ENCODE results near the gene TFR2. TPM values are rescaled to one million over a fixed set of nuclear protein-coding genes. Genes with fewer than 3 reads are reported as not detected.
"Not testable (repeated sequence)": the region's sequence is repeated elsewhere in the genome, so short reads cannot be mapped to it uniquely, and the experiment has no call there.

Gene TFR2
- total RNA-seq, 3 donors from 2014 or later: 0.48 TPM; not detected in 2

DNA sequence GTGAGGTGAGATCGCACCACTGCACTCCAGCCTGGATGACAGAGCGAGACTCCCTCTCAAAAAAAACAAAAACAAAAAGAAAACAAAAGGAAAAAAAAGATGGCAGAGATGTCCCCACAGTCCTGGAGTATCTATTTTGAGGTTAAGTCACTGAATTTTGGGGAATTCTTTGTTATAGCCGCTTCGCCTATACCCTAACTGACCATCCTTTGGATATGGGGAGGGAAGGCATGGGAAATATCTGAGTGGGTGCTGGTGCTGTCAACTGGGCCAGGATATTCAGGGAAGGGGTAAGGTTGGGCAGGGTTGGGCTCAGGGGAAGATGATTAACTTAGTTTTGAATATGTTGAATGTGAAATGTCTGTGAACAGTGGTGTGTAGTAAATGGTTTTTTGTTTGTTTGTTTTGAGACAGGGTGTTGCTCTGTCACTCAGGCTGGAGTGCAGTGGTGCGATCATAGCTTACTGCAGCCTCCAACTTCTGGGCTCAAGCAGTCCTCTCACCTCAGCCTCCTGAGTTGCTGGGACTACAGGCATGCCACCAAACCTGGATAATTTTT lies 23.9 kb upstream of the TFR2 start:
- no peaks in the 10 kb centered on the region for H3K36me3 ChIP-seq
- H3K9me3 ChIP-seq: no peaks in the 10 kb centered on the region
- H3K27me3 ChIP-seq: no peaks in the 10 kb centered on the region
- no peaks in the 10 kb centered on the region for H3K4me1 ChIP-seq
- no peak for DNase-seq (ENCODE audit: low spot score in 2 of 2)
- no peak overlapping the region for H3K4me3 ChIP-seq
- TF ChIP-seq POLR2AphosphoS5 (IDR thresholded peaks at IDR 0.05) (no peak), POLR2A (IDR thresholded peaks at IDR 0.05) (no peak)
- TF ChIP-seq, protein P1, sequence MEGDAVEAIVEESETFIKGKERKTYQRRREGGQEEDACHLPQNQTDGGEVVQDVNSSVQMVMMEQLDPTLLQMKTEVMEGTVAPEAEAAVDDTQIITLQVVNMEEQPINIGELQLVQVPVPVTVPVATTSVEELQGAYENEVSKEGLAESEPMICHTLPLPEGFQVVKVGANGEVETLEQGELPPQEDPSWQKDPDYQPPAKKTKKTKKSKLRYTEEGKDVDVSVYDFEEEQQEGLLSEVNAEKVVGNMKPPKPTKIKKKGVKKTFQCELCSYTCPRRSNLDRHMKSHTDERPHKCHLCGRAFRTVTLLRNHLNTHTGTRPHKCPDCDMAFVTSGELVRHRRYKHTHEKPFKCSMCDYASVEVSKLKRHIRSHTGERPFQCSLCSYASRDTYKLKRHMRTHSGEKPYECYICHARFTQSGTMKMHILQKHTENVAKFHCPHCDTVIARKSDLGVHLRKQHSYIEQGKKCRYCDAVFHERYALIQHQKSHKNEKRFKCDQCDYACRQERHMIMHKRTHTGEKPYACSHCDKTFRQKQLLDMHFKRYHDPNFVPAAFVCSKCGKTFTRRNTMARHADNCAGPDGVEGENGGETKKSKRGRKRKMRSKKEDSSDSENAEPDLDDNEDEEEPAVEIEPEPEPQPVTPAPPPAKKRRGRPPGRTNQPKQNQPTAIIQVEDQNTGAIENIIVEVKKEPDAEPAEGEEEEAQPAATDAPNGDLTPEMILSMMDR (IDR thresholded peaks at IDR 0.05): no peak
- H3K27ac ChIP-seq: no peak overlapping the region
- intact Hi-C loops (cut with DNase I; ENCODE audit: low total_unique reads): no loop called here

DNA sequence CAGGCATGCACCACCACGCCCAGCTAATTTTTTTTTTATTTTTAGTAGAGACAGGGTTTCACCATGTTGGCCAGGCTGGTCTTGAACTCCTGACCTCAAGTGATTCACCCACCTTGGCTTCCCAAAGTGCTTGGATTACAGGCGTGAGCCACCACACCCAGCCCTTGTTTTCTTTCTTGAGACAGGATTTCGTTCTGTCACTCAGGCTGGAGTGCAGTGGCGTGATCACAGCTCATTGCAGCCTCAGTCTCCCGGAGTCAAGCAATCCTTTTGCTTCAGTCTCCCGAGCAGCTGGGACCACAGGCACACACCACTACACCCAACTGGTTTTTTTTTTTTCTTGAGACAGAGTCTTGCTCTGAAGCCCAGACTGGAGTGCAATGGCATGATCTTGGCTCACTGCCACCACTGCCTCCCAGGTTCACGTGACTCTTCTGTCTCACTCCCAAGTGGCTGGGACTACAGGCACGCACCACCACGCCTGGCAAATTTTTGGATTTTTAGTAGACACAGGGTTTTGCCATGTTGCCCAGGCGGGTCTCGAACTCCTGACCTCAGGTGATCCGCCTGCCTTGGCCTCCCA lies 20.9 kb upstream of the TFR2 start:
- H3K4me3 ChIP-seq; H3K4me1 ChIP-seq; H3K9me3 ChIP-seq; intact Hi-C loops (cut with DNase I; ENCODE audit: low total_unique reads); DNase-seq (ENCODE audit: low spot score in 2 of 2); H3K36me3 ChIP-seq; H3K27ac ChIP-seq: not testable (repeated sequence)
- peaks cover 0 to 15% of the 10 kb centered on the region in 2 donors for H3K27me3 ChIP-seq

DNA sequence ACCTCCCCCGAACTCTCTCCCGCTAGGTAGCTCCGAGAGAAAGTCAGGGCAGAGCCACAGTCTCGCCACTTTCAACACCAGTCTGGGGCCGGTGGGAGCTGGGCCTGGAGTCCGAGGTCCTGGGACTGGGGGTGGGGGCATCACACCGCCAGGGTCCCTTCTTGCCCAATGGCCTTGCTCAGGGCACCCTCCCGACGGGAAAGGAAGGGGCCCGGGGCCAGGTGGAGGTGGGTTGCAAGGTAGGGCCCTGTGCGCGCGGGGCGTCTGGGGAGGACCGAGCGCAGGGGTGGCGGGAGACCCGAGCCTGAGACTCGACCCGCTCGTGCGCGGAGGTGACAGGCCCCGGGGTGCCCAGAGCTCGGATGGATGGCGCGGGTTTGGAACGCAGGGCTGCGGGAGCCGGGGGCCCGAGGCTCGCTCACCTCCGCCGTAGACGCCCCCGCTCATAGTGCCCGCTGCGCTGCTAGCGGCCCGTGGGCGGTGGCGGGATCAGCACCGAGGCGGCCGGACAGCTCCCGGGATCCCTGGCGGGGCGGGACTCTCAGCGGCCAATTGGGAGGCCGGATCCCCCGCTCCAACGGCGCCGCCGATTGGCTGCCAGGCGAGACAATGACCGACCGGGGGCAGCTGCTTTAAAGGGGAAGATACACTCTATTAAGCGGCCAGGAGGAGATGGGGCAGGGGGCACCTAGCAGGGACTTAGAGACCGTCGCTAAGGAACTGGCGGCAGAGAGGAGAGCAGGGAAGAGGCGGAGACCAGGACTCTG lies 14.7 kb upstream of the TFR2 start, which contains the start of gene ACTL6B:
TSS of gene ACTL6B (minus strand) at position 541 of the 767 bp plus-strand sequence. CDS start at position 447, 94 bp downstream.
- H3K36me3 ChIP-seq: no peaks in the 10 kb centered on the region
- H3K4me3 ChIP-seq: no peak within 1 kb of the TSS
- DNase-seq (ENCODE audit: low spot score in 2 of 2): no peak
- TF ChIP-seq POLR2AphosphoS5 (IDR thresholded peaks at IDR 0.05) (no peak), POLR2A (IDR thresholded peaks at IDR 0.05) (no peak)
- TF ChIP-seq, protein P1 (IDR thresholded peaks at IDR 0.05): no peak
- H3K9me3 ChIP-seq: no peaks in the 10 kb centered on the region
- intact Hi-C loops (cut with DNase I; ENCODE audit: low total_unique reads): no loop called here
- no peak within 1 kb of the TSS for H3K27ac ChIP-seq
- H3K4me1 ChIP-seq: no peaks in the 10 kb centered on the region
- H3K27me3 ChIP-seq: peaks cover 12 to 43% of the 10 kb centered on the region in 2 donors

DNA sequence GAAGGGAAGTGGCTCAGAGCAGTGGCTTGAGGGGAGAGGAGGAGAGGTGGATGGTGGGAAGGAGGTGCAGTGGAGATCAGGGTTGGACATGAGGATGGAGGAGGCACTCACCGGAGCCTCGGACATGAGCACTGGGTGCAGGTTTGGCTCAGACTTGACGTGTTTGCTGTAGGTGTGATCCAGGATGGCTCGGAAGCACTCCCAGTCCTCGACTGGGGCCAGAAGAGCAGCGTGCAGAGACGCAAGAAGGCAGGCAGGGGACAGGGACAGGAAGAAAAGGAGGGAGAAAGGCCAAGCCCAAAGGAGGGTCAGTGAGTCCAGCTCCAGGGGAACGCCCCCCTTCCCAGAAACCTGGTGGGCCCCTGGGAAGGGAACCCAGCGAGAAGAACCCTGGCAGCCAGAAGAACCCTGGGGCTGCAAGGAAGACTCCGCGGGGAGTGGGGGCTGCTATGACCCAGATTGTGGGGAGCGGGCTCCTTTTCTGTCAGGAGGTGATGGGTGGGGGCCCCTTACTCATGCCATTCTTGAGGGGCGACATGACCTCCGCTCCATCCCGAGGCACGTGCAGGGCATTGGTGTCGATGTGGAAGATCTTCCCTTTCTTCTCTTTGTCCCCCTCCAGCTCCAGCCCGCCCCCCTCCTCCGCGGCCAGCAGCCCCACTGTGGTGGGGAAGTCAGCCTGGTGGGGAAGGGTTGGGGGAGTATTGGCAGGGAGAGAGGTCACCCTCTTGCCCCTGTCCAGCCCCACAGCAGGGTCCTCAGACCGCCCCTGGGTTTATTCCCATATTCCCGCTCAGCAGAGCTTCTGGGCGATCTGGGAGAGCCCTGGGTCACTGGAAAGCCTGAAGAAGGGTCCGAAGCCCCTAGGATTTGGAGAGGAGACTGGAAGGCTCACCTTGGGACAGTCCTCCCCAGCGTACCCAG lies 13.8 kb upstream of the TFR2 start:
- peaks cover 12 to 43% of the 10 kb centered on the region in 2 donors for H3K27me3 ChIP-seq
- no peak overlapping the region for H3K4me3 ChIP-seq
- no peak overlapping the region for H3K27ac ChIP-seq
- intact Hi-C loops (cut with DNase I; ENCODE audit: low total_unique reads): no loop called here
- no peaks in the 10 kb centered on the region for H3K9me3 ChIP-seq
- no peaks in the 10 kb centered on the region for H3K36me3 ChIP-seq
- H3K4me1 ChIP-seq: no peaks in the 10 kb centered on the region
- TF ChIP-seq, protein P1 (IDR thresholded peaks at IDR 0.05): no peak
- TF ChIP-seq POLR2A (IDR thresholded peaks at IDR 0.05) (no peak), POLR2AphosphoS5 (IDR thresholded peaks at IDR 0.05) (no peak)
- DNase-seq (ENCODE audit: low spot score in 2 of 2): no peak

DNA sequence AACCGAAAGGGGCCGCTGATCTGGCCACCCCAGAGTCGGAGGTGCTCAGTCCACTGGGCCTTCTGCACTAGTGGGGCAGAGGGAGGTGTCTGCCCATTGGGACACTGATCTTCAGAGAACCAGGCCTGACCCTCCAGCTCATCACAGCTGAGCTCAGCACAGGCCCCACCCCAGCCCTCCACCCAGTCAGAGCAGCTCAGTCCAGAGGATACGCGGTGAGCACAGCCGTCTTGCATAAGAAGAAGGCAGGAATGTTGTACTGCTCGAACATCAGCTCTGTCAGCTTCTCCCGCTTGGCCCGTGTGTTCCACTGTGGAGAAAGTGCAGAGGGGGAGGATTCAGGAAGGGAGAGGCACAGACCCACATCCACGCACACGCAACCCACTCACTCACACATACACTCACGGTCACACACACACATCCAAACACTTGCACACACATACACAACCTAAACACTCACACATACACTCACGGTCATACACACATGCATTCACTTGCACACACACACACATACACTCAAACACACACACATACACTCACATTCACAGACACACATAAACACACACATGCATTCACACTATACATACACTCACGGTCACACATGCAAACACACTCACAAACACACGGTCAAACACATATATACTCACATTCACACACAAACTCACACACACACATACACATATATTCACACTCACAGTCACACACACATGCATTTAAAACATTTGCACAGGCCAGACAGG lies 8.6 kb upstream of the TFR2 start:
- Histone ChIP-seq H3K9me3 (no peaks in the 10 kb centered on the region), H3K4me3 (no peak overlapping the region), H3K4me1 (no peaks in the 10 kb centered on the region), H3K27me3 (peaks cover 3 to 19% of the 10 kb centered on the region in 2 donors), H3K27ac (no peak overlapping the region), H3K36me3 (no peaks in the 10 kb centered on the region)
- no peak for DNase-seq (ENCODE audit: low spot score in 2 of 2)
- TF ChIP-seq, protein P1 (IDR thresholded peaks at IDR 0.05): no peak
- no peak for TF ChIP-seq POLR2AphosphoS5 (IDR thresholded peaks at IDR 0.05)
- no peak for TF ChIP-seq POLR2A (IDR thresholded peaks at IDR 0.05)
- intact Hi-C loops (cut with DNase I; ENCODE audit: low total_unique reads): no loop called here

Measured in breast epithelium (tissue), 4 donors.